A172 (cell line): ENCODE measurements around the gene BTLA. TPM values are rescaled to one million over a fixed set of nuclear protein-coding genes. Genes with fewer than 3 reads are reported as not detected.
"Not testable (repeated sequence)": the region's sequence is repeated elsewhere in the genome, so short reads cannot be mapped to it uniquely, and the experiment has no call there.

Source experiments
- DNase-seq: peaks from one replicate; pipeline ENCODE4 v3.0.0-alpha.2; 2015; ENCODE audit warnings: low spot score
- total RNA-seq: library from RNA; depleted of rRNA; stranded (reverse); fragments of >200 nt; shearing (Covaris generic); gene quantifications from 2 replicates; pipeline ENCODE4 v1.2.3, GENCODE V29; 2014; rRNA removed

BTLA gene, protein sequence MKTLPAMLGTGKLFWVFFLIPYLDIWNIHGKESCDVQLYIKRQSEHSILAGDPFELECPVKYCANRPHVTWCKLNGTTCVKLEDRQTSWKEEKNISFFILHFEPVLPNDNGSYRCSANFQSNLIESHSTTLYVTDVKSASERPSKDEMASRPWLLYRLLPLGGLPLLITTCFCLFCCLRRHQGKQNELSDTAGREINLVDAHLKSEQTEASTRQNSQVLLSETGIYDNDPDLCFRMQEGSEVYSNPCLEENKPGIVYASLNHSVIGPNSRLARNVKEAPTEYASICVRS
- total RNA-seq = not detected in 2 replicates

DNA sequence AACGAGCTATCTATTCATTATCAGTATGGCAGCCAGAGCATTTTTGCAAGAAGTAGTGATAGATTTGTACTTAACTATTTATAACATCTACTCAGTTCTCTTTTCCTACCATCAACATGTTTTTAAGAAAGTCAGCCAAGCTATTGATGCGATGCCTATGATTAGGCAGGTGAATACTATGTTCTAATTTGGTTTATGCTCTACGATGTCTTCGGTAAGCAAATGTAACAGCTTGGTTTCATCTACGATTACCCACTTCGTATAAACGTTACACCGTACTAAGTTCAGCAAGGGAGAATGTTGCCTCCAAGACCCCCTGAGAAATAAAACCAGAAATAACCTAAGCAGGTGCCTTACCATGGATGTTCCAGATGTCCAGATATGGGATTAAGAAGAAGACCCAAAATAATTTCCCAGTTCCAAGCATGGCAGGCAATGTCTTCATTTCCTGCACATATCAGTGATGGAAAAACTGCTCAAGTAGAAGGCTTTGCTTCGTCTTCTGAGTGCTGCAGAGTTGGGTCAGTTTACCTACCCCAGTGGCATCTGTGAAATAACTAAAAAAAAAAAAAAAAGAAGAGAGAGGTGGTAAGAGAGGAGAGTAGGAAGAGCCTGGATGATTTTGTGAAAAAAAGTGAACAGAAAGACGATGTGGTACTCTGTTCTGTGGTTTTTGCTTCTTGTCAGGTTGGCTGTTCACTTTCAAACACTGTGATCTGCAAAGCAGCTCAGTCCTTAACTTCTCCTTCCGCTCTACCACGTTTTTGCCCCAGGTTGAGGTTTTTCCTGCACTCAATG is at the start of gene BTLA:
Gene BTLA (minus strand): TSS at position 559 of the 798 bp plus-strand sequence. CDS start 114 bp downstream, at position 445.
- no peak for DNase-seq

DNA sequence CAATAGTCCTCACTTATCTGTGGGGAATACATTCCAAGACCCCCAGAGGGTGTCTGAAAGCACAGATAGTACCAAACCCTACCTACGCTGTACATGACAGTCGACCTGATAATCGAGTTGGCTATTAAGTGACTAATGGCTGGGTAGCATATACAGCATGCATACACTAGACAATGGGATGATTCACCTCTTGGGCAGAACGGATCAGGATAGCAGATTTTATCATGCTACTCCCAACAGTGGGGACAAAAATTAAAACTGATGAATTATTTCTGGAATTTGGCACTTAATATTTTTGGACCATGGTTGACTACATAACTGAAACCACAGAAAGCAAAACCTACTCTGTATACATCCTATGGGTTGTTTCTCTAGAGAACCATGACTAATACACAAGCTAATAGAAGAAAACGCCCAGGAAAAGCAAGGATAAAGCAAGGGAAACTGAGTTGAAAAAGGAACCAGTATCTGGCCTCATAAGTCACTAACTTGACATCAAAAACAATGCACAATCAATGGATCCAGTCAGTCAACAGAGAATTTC is 47.0 kb upstream of the BTLA start:
- no peak for DNase-seq

DNA sequence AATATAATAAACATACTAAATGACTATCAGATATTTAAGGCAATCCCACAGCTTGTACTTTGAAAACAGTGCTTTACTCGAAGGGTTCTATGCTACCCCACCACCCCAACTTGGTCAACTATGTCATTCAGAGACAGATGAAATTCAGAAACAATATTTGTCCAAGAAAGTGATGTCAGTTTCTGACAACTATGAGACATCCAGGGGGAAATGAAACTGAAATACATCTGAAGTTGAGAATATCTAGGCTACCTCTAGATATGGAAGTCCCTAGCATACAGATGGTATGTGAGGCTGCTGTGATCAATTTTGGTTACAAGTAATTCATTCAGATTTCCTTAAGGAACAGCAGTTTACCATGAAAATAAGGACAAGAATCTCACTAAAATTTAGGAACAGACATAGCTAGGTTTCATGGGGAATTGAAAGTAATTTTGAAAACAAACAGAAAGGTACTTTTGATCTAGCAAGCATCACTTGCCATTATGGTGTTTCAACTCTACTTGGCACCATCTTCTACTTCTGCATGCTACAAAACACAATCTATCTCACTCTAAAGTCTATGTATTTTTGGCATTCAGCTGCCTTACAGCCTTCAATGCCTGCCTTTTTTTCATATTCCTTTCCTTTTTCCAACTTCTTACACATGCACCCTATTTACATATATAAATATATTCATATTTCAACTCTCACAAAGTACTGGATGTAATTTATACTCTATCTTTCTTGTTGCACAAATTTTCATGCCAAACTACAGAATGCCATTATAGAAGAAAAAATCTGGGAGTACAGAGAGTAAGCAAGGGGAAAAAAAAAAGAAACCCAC is 40.8 kb upstream of the BTLA start:
- DNase-seq = no peak

DNA sequence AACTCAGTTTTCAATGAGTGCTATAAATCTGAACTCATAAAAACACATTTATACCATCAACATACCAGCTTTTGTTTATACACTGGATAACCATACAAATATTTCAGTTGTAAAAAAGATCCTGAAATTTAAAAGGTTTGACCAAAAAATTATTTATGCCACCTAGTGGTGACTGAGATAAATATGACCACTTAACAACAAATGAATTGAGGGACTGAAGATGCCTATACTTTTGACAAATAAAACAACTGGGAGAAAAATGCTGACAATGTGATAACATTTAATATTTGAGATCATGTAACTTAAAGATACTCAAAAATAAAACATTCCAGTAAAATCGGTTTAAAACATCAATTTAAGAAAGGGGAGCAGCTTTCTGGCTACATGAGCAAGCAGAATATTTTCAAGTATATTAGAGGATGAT is 32.1 kb upstream of the BTLA start:
- peak; percentile 13 for DNase-seq

DNA sequence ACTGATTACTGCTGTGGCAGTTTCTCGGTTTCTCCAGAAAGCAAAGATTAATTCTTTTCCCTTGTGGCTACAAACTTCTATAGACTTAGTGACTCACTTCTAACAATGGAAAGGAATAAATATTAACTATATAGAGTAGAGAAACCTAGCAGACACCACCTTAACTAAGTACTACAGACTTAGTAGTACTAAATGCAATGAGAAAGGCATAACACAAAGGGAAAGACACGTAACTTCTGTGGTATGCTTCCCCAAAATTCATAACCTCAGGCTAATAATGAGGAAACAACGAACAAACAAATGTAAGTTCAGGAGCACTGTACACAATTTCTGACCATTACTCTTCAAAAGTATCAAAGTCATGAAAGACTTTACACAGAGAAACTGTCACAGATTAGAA is 31.3 kb upstream of the BTLA start:
- DNase-seq = no peak

DNA sequence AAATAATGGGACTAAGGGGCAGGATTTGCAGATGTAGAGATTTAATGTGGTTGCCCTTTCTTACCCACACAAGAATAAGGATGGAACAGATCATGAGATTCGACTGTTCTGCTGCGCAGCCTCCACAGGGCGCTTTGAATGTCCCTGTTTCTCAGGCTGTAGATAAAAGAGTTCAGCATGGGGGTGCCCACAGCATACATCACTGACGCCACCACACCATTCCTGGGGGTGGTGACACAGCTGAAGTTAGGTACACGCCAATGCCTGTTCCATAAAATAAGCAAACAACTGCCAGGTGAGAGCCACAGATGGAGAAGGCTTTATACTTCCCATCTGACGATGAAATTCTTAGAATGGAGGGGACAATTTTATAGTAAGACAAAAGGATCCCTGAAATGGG is 24.9 kb upstream of the BTLA start:
- DNase-seq = not testable (repeated sequence)

DNA sequence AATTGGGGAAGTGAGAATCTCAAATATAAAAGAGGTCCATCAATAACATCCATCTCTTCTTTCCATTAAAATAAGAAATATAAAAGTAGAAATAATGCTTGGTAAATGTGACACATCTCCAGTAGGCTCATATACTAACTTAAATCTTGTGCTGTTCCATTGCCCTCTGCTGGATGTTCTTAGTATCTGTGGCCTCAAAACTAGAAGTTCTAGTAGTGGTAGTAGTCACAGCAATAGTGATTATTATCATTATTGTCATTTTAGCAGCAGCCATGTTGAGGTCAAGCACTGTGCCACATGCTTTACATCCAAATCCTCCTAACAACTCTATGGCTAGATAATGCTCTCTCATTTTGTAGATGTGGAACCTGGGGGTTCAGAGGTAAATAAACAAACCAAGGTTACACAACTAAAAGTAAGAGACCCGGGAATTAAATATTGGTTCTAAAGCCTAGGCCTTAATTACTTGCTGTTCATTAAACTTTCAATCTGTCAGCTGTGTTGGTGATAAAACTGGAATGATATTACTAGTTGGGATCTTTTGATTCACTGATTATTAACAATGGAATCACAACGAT is 20.2 kb upstream of the BTLA start:
- DNase-seq = peak; percentile 69

DNA sequence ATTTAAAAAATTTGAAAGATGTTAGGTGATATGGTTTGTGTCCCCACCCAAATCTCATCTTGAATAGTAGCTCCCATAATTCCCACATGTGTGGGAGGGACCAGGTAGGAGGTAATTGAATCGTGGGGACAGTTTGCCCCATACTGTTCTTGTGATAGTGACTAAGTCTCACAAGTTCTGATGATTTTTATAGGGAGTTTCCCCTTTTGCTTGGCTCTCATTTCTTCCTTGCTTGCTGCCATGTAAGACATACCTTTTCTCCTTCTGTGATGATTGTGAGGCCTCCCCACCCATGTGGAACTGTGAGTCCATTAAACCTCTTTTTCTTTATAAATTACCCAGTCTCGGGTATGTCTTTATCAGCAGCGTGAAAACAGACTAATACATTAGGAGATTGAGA is 19.7 kb upstream of the BTLA start:
- DNase-seq = not testable (repeated sequence)

DNA sequence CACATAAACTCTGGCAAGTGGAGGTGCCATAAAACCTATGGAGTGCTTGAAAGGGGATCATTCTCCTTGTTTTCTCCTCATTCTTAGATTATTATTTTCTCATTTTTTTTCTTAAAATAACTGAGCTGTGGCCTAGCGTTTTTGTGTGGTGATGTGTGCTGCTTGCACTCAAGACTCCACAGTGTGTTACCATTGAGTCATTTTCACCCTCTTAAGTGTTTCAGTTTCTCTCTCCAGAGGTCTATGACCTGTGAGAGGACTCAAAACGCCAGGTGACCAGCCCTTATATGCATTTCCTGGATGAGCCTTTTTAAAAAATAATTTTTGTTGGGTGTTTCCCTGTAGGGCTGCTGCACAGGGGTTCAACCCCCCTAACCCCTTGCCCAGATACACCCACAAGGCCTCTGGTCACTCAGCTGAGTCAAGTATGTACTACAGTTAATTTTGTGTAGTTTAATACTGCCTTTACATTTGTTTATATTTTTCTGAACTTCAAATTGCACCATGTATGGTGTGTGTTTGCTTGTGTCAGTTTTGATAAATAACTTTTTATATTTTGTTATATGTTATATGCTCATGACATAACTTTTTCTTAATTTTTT is 15.4 kb upstream of the BTLA start:
- DNase-seq = no peak

DNA sequence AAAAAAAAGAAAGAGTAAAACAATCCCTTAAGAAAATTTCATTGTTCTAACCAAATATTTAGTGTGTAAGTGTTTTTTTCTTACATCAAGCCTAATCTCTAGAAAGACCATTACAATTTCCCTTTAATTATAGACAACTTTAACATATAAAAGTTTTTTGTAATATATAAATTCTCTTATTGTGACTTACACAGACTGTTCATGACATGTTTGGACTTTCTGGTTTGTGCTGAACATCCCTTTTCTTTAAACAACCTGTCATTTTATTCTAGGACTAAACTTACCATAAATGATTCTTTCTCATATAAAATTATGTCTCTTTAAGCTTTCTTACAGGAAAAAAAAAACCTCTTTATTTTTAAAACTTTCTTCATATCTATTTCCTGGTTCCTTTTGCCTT is 13.0 kb upstream of the BTLA start:
- no peak for DNase-seq

DNA sequence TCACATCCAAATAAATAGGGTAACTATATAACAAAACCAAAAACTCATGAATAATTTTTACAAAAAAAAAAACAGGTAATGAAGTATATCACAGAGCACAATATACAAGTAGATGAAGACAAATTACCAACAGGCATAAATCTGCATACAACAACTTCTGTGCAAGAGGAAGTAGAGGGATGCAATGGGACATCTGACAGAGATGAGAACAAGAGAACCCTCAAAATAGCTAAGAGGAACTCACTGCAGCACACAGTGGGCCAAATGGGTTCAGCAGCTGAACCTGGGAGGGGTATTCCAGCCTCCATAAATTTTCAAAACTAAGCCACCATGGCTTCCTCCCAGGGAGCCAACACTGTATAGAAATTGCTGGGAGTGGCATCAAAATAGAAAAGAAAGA is 9.6 kb upstream of the BTLA start:
- DNase-seq = no peak

DNA sequence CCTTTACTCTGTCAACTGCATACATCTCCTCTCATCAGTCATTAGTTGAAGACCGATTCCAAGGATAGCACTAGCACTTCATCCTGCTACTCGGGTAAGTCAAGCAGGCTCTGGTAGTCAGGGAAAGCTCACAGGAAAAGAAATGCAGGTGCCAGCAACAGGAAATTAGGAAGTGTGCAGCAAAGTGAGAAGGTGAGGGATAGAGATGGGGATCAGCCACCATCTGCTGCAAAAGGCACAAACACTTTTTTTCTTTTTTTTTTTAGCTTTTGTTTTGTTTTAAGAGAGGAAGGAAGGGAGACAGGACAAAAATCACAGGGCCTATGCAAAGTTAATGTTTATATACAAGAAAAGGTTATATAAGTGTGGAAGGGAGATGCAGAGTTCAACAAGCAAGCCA is 9.0 kb upstream of the BTLA start:
- no peak for DNase-seq

DNA sequence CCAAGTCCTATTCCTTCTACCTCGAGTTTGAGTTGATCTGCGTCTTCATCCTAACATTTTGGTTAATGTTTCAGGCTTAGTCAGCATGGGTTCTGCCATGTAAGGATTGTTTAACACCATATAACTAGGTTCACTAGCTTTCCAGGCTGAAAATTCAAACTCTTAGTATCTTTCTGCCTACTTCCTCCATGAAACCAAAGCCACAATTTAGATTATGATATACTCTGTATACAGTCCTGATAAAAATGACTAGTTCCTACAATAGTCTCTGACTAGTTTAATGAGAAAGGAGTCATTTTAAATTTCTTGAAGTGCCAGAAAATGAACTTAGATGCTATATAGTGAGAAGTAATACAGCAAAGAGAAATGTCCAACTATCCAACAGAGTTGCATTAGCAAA is 6.6 kb upstream of the BTLA start:
- no peak for DNase-seq

DNA sequence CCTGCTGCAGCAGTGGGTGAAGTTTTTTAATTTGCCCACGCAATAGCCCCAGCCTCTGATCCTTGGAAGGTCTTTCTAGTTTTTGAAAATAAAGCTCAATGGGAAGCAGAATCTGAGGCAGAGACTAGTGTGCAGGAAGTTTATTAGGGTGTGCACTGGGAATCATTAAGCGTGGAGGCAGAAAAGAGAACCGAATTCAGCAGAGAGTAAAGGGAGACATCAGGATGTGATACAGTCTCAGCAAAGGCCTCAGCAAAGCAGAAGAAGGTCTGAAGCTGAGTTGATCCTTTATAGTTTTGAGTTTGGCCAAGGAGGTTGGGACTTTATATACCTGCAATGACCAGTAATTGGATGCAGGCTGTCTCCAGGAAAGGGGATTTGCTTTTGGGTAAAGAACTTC is 4.9 kb upstream of the BTLA start:
- DNase-seq = no peak

DNA sequence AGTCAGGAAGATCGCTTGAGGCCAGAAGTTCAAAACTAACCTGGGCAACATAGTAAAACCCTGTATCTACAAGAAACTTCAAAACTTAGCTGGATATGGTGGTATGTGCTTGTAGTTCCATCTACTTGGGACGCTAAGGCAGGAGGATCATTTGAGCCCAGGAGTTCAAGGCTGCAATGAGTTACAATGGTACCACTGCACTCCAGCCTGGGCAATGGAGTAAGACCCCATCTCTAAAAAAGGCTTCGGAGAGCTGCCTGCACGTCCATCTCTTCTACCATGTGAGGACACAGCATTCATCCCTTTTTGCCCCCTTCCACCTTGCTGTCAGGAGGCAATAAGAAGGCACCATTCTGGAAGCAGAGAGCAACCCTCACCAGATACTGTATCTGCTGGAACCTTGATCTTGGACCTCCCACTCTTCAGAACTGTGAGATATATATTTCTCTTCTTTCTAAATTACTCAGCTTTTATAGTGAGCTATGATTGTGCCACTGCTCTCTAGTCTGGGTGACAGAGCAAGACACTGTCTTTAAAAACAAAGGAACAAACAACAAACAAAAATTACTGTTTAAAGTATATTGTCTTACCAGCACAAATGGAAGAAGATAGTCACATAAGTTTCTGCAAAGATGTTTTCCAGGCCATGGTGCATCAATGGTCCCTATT is 4.2 kb upstream of the BTLA start:
- DNase-seq = no peak

DNA sequence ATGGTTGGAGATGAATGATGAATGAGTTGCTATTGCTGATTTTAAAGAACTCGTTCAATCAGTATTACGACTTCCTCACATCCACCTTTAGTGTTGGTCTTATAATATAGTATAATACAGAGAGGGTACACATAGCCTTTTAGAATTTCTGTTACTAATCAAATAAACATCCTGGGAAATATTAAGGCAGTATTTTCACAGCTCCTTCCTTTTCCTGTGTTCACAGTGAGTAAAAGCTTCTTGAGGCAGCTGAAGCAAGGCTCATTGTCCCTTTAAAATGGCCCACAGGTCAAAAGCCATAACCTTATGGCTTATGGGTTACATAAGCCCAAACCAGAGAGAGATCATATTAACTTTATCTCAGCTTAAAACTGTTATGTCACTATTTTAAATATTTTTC is 1.3 kb upstream of the BTLA start:
- DNase-seq = no peak

DNA sequence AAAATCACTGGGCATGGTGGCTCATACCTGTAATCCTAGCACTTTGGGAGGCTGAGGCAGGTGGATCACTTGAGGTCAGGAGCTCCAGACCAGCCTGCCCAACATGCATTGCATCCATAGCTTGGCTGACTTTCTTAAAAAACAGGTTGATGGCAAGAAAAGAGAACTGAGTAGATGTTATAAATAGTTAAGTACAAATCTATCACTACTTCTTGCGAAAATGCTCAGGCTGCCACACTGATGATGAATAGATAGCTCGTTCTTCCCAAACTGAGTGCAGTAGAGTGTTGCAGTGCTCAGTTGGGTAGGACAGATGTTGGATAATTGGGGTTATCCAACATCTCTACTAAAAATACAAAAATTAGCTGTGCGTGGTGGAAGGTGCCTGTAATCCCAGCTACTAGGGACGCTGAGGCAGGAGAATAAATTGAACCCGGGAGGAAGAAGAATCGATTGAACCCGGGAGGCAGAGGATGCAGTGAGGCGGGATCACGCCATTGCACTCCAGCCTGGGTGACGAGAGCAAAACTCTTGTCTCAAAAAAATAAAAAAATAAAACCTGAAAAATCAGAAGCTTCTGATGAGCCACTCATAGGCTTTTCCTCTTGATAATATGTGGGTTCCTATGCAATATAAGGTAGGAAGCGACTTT is 1.2 kb downstream of the BTLA start:
- DNase-seq = no peak

DNA sequence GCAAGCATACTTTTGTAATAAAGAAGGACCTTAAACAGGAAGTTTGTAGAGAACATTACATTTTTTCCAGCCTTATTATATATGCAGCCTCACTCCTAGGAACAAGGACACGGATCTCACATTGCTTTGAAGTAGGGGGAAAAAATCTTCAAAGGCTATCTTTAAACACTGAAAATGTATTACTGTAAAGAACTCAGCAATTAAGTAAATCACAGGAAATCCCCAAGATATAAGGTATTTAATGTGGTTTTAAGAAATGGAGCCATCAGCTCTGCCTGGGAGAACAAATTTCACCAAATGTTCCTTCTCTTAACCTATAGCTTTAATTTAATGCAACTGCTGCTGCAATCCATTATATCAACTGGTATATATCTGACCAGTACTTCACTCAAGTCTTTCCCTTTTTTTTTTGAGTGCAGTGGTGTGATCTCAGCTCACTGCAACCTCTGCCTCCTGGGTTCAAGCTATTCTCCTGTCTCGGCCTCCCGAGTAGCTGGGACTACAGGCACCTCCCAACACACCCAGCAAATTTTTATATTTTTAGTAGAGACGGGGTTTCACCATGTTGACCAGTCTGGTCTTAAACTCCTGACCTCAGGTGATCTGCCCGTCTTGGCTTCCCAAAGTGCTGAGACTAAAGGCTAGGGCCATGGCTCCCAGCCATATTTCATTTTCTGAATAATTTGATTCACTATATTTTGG is 2.8 kb downstream of the BTLA start:
- DNase-seq = no peak

DNA sequence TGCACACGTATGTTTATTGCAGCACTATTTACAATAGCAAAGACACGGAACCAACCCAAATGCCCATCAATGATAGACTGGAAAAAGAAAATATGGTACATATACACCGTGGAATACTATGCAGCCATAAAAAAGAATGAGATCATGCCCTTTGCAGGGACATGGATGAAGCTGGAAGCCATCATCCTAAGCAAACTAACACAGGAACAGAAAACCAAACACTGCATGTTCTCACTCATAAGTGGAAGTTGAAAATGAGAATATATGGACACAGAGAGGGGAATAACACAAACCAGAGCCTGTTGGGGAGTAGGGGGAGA is 4.9 kb downstream of the BTLA start:
- DNase-seq = not testable (repeated sequence)

DNA sequence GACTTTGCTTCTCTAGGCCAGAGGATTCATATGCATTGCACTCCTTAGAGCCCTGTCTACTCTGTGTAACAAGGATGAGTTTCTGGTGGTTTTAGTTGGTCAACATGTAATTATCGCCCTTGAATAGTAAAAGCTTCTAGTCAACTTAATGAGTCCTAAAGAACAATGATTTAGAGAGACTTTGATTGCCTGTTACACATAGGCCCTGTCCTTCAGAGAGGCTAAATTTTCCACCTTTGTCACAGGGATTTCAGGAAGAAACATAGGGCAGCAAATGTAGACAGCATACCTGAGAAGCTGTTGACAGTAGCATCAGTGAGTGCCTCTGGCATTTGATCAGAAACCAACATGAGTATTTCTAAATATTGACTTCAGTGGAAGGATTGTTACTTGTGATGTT is 7.1 kb downstream of the BTLA start:
- DNase-seq = no peak
